H9 (cell line): ENCODE data around the gene TARM1. TPM values are rescaled to one million over a fixed set of nuclear protein-coding genes. Genes with fewer than 3 reads are reported as not detected.

Source experiments
- DNase-seq: peaks from one replicate; pipeline ENCODE4 v3.0.0-alpha.2; 2017
- H2AFZ ChIP-seq: one replicate; pipeline ENCODE4 v1.6.1; 2013; ENCODE audit warnings: mild to moderate bottlenecking, low read length, control low read depth, moderate library complexity
- H2AK5ac ChIP-seq: 2 replicates; pipeline ENCODE4 v1.6.1; 2013; ENCODE audit warnings: low read length, control low read depth, mixed read lengths; ENCODE audit not compliant: insufficient read length
- H2BK120ac ChIP-seq: one replicate; pipeline ENCODE4 v1.6.1; 2013; ENCODE audit warnings: low read depth, mild to moderate bottlenecking, low read length, control low read depth, inconsistent platforms; ENCODE audit not compliant: poor library complexity, severe bottlenecking
- H2BK12ac ChIP-seq: 2 replicates; pipeline ENCODE4 v1.6.1; 2013; ENCODE audit warnings: low read length, control low read depth, mixed read lengths, low read depth; ENCODE audit not compliant: insufficient read length
- H2BK15ac ChIP-seq: 2 replicates; pipeline ENCODE4 v1.6.1; 2013; ENCODE audit warnings: low read depth, low read length, control low read depth
- H2BK20ac ChIP-seq: one replicate; pipeline ENCODE4 v1.6.1; 2013; ENCODE audit warnings: low read depth, mild to moderate bottlenecking, low read length, control low read depth, inconsistent platforms; ENCODE audit not compliant: poor library complexity, severe bottlenecking
- H2BK5ac ChIP-seq: 2 replicates; pipeline ENCODE4 v1.6.1; 2013; ENCODE audit warnings: low read length, control low read depth, mixed read lengths; ENCODE audit not compliant: insufficient read length
- H3K14ac ChIP-seq: 2 replicates; pipeline ENCODE4 v1.6.1; 2013; ENCODE audit warnings: low read length, control low read depth; ENCODE audit not compliant: insufficient read depth
- H3K18ac ChIP-seq: 2 replicates; pipeline ENCODE4 v1.6.1; 2013; ENCODE audit warnings: low read depth, mild to moderate bottlenecking, mixed read lengths, low read length, control low read depth; ENCODE audit not compliant: insufficient read length
- H3K23ac ChIP-seq: 2 replicates; pipeline ENCODE4 v1.6.1; 2013; ENCODE audit warnings: low read length, control low read depth, mixed read lengths, low read depth; ENCODE audit not compliant: insufficient read length
- H3K23me2 ChIP-seq: 2 replicates; pipeline ENCODE4 v1.6.1; 2013; ENCODE audit warnings: low read depth, mild to moderate bottlenecking, mixed read lengths, low read length, control low read depth; ENCODE audit not compliant: insufficient read length, poor library complexity, severe bottlenecking
- H3K27ac ChIP-seq: 2 replicates; pipeline ENCODE4 v1.5.1; 2013; ENCODE audit warnings: low read length, control low read depth, mixed read lengths, low read depth; ENCODE audit not compliant: insufficient read length
- H3K27me3 ChIP-seq: 2 replicates; pipeline ENCODE4 v1.6.1; 2013; ENCODE audit warnings: low read length, control low read depth, inconsistent platforms; ENCODE audit not compliant: insufficient read depth
- H3K4ac ChIP-seq: 2 replicates; pipeline ENCODE4 v1.6.1; 2013; ENCODE audit warnings: low read depth, mild to moderate bottlenecking, control low read depth, inconsistent platforms, low read length, moderate library complexity
- H3K4me1 ChIP-seq: 2 replicates; pipeline ENCODE4 v1.6.1; 2013; ENCODE audit warnings: low read length, control low read depth, inconsistent platforms; ENCODE audit not compliant: insufficient read depth
- H3K4me2 ChIP-seq: 2 replicates; pipeline ENCODE4 v1.6.1; 2013; ENCODE audit warnings: low read length, control low read depth, mixed read lengths; ENCODE audit not compliant: insufficient read length, insufficient read depth
- H3K56ac ChIP-seq: 2 replicates; pipeline ENCODE4 v1.6.1; 2013; ENCODE audit warnings: low read depth, mild to moderate bottlenecking, mixed read lengths, low read length, control low read depth; ENCODE audit not compliant: insufficient read length
- H3K79me1 ChIP-seq: 2 replicates; pipeline ENCODE4 v1.6.1; 2013; ENCODE audit warnings: low read depth, mild to moderate bottlenecking, moderate library complexity, low read length, control low read depth, inconsistent platforms; ENCODE audit not compliant: insufficient read depth, poor library complexity, severe bottlenecking
- H3K79me2 ChIP-seq: 2 replicates; pipeline ENCODE4 v1.6.1; 2013; ENCODE audit warnings: low read length, control low read depth, inconsistent platforms; ENCODE audit not compliant: insufficient read depth
- H3K9ac ChIP-seq: 2 replicates; pipeline ENCODE4 v1.6.1; 2013; ENCODE audit warnings: low read length, control low read depth, mixed read lengths; ENCODE audit not compliant: insufficient read length; ENCODE audit errors: extremely low read depth
- H3K9me3 ChIP-seq: one replicate; pipeline ENCODE4 v1.6.1; 2013; ENCODE audit warnings: low read depth, low read length, inconsistent platforms; ENCODE audit not compliant: control insufficient read depth
- H3T11ph ChIP-seq: one replicate; pipeline ENCODE4 v1.6.1; 2013; ENCODE audit warnings: mild to moderate bottlenecking, low read length, control low read depth, inconsistent platforms
- H4K20me1 ChIP-seq: one replicate; pipeline ENCODE4 v1.6.1; 2013; ENCODE audit not compliant: control insufficient read depth, insufficient read length, insufficient read depth
- H4K5ac ChIP-seq: 2 replicates; pipeline ENCODE4 v1.6.1; 2013; ENCODE audit warnings: low read depth, mild to moderate bottlenecking, mixed read lengths, low read length, control low read depth; ENCODE audit not compliant: insufficient read length
- H4K8ac ChIP-seq: replicated peaks from 2 replicates; pipeline ENCODE4 v1.6.1; 2013; ENCODE audit warnings: low read length, control low read depth, mixed read lengths, low read depth; ENCODE audit not compliant: insufficient read length
- H4K91ac ChIP-seq: 2 replicates; pipeline ENCODE4 v1.6.1; 2013; ENCODE audit warnings: low read depth, mild to moderate bottlenecking, moderate library complexity, mixed read lengths, low read length, control low read depth; ENCODE audit not compliant: insufficient read length
- H3K27ac Mint-ChIP-seq, 3 experiments: 2 replicates in 2 of 3; 3 replicates in 1 of 3; pipeline ENCODE4 v1.8.0; 2020 to 2021; ENCODE audit warnings: mixed read lengths in 3 of 3, mild to moderate bottlenecking in 1 of 3, moderate library complexity in 1 of 3
- H3K27me3 Mint-ChIP-seq: 2 replicates; pipeline ENCODE4 v1.8.0; 2021; ENCODE audit warnings: low read depth, mild to moderate bottlenecking, moderate library complexity, mixed read lengths
- H3K36me3 Mint-ChIP-seq, 3 experiments: 2 replicates in 2 of 3; 3 replicates in 1 of 3; pipeline ENCODE4 v1.8.0; 2020 to 2021; ENCODE audit warnings: low read depth in 3 of 3, mixed read lengths in 3 of 3; ENCODE audit not compliant: insufficient read depth in 1 of 3
- H3K4me1 Mint-ChIP-seq, 2 experiments: 2 replicates each; pipeline ENCODE4 v1.8.0; 2020; ENCODE audit warnings: mixed read lengths in 2 of 2
- H3K4me3 Mint-ChIP-seq, 2 experiments: 2 replicates in 1 of 2; 3 replicates in 1 of 2; pipeline ENCODE4 v1.8.0; 2020 to 2021; ENCODE audit warnings: mild to moderate bottlenecking in 2 of 2, mixed read lengths in 2 of 2, moderate library complexity in 1 of 2
- H3K9me3 Mint-ChIP-seq, 2 experiments: 2 replicates in 1 of 2; 3 replicates in 1 of 2; pipeline ENCODE4 v1.8.0; 2020; ENCODE audit warnings: mild to moderate bottlenecking in 2 of 2, mixed read lengths in 2 of 2, moderate library complexity in 1 of 2
- CTCF ChIP-seq: fragments of 200-600 bp; sonication (generic); conservative IDR thresholded peaks from 3 replicates; pipeline ENCODE4 v1.8.0; 2021; ENCODE audit warnings: antibody characterized with exemption, mild to moderate bottlenecking
- WGBS: extraction: QIAGEN DNeasy Blood & Tissue Kit; methylation state at CpG from one replicate; pipeline ENCODE4 v1.1.7; 2013; ENCODE audit warnings: missing lambda C conversion rate, low lambda C conversion rate, mixed read lengths; ENCODE audit not compliant: insufficient read length; ENCODE audit errors: extremely low coverage; 5-methylcytosine and 5-hydroxymethylcytosine counted together
- total RNA-seq: library from RNA; stranded (reverse); gene quantifications from 2 replicates; pipeline ENCODE4 v1.2.1, GENCODE V29; 2021

The TARM1 gene
- total RNA-seq, 1 experiment from 2014 or later = not detected

DNA sequence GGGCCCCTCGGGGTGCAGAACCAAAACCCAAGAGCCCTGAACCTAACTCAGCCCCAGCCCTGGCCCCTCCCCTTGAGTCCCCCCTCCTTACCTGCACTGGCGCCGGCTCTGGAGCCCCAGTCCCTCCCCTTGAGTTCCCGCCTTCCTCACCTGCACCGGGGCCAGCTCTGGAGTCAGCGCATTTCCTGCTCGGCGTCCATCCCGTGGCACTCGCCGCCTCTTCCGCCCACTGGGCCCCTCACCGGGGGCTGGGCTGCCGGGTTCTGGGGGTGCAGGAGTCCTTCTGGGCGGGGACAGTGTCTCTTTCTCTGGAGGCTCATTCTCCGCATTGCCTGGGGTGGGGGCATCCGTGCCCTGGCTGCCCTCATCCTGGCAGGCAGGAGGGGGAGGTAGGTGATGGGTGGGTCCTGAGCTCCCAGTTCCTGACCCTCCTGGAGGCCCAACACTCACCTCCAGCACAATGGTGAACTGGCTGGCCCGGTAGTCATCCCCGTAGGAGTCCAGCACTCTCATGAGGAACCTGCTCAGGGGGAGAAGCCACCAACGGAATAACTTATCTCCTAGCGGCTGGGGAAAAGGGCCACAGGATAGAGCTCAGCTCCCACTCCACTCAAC, 26.8 kb upstream of the TARM1 start:
- Mint-ChIP-seq H3K27me3 (no peaks in the 10 kb centered on the region), H3K4me3 (peak overlapping the region in 1 of 2 experiments; percentile 33; a peak in 2 of 5 replicates), H3K9me3 (peaks cover 0 to 2% of the 10 kb centered on the region in 2 experiments; a peak in 2 of 5 replicates), H3K4me1 (0 out of 4 replicates have a peak, but pooled peaks cover 2 to 3% of the 10 kb centered on the region in 2 experiments), H3K36me3 (peaks cover 45 to 64% (median 63%) of the 10 kb centered on the region in 3 experiments), H3K27ac (no peak overlapping the region; a peak in 1 of 7 replicates)
- Histone ChIP-seq H3K23ac (no peak overlapping the region), H4K20me1 (no peaks in the 10 kb centered on the region), H2AK5ac (no peak overlapping the region), H3K79me2 (peaks cover 1% of the 10 kb centered on the region; the same call in 1 of the 2 replicates), H2BK12ac (no peak overlapping the region), H2BK15ac (no peak overlapping the region), H4K91ac (no peak overlapping the region), H2BK120ac (no peak overlapping the region), H3K4me2 (no peak overlapping the region), H3K9me3 (no peaks in the 10 kb centered on the region), H3K18ac (no peak overlapping the region), H3K56ac (no peak overlapping the region), H2BK5ac (no peak overlapping the region), H3K14ac (no peak overlapping the region), H3K23me2 (peaks cover 5% of the 10 kb centered on the region), H3K4ac (no peak overlapping the region), H3K9ac (no peak overlapping the region), H3T11ph (no peak overlapping the region), H3K27me3 (no peaks in the 10 kb centered on the region), H4K5ac (no peak overlapping the region), H4K8ac (no peak overlapping the region), H2BK20ac (no peak overlapping the region), H2AFZ (no peak overlapping the region), H3K4me1 (no peaks in the 10 kb centered on the region), H3K79me1 (peaks cover 4% of the 10 kb centered on the region), H3K27ac (no peak overlapping the region)
- WGBS = no CpG with 5 or more reads among the region's 21 CpGs
- no peak for DNase-seq
- TF ChIP-seq CTCF = no peak
